GM10266 (cell line): ENCODE results near the gene GAS6.

Experiments used
- DNase-seq: peaks from one replicate; pipeline ENCODE4 v3.0.0; 2012; ENCODE audit errors: extremely low spot score
- CTCF ChIP-seq: IDR thresholded peaks from 2 replicates; pipeline ENCODE4 v1.5.1; 2012; ENCODE audit warnings: mild to moderate bottlenecking, low read depth; ENCODE audit not compliant: control insufficient read depth, insufficient read depth; ENCODE audit errors: missing control alignments

Gene GAS6

GRCh38 chr13:113898391-113898790 is 34.5 kb upstream of the GAS6 start:
- no peak for DNase-seq
- TF ChIP-seq CTCF: no peak

GRCh38 chr13:113897966-113898365 is 34.1 kb upstream of the GAS6 start:
- no peak for DNase-seq
- no peak for TF ChIP-seq CTCF

- TF ChIP-seq CTCF: no peak
- DNase-seq: no peak
Measured at GRCh38 chr13:113897161-113897560, 33.3 kb upstream of the GAS6 start.

GRCh38 chr13:113895436-113895835 is 31.6 kb upstream of the GAS6 start:
- TF ChIP-seq CTCF: no peak
- DNase-seq: no peak

- no peak for DNase-seq
- no peak for TF ChIP-seq CTCF
Measured at GRCh38 chr13:113890774-113891480, 27.1 kb upstream of the GAS6 start.

GRCh38 chr13:113889467-113889866 is 25.6 kb upstream of the GAS6 start:
- no peak for DNase-seq

More at GRCh38 chr13:113889467-113889866, 25.6 kb upstream of the GAS6 start:
- TF ChIP-seq CTCF: no peak
